Raji (cell line): ENCODE measurements around the gene REEP3.

Experiments used
- POLR2A ChIP-seq: IDR thresholded peaks from 2 replicates; pipeline ENCODE4 v1.6.1; 2011; ENCODE audit warnings: low read depth, low read length, control low read depth; ENCODE audit not compliant: insufficient read depth

Gene REEP3

DNA sequence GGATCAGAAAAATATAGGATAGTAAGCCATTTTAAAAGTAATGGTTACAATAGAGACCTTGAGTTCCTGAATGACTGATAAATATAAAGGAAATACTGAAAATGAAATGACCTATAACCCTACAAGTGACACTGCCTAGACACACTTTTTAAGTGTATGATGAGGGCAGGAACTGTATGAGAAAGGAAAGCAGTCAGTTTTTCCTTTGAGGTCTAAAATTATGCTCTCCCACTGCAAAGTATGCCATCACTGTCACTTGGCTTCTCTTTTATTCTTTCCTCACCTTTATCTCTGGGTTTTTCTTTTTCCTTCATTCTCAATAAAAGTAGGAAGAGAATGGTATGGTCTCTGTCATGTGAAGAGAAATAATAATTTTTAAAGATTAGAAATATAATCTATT is 13.5 kb downstream of the REEP3 start:
- no peak for TF ChIP-seq POLR2A

DNA sequence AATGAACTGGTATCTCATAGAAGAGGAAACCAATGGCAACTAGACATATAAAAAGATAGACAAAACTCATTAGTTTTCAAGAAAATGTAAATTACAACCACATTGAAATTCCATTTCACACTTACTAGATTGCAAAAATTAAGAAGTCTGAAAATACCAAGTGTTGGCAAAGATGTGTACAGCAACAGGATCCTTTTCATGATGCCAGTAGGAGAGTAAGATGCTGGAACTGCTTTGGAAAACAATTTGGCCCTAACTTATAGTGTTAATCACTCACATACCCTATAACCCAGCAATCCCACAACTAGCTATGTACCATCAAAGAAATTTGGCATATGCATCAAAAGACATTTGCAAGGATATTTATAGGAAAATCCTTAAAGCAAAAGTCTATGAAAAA is 15.5 kb downstream of the REEP3 start:
- TF ChIP-seq POLR2A: no peak

- TF ChIP-seq POLR2A: no peak
Measured at GRCh38 chr10:63537536-63537935, 16.3 kb downstream of the REEP3 start.

- TF ChIP-seq POLR2A: no peak
Measured at GRCh38 chr10:63539377-63539776, 18.2 kb downstream of the REEP3 start.

DNA sequence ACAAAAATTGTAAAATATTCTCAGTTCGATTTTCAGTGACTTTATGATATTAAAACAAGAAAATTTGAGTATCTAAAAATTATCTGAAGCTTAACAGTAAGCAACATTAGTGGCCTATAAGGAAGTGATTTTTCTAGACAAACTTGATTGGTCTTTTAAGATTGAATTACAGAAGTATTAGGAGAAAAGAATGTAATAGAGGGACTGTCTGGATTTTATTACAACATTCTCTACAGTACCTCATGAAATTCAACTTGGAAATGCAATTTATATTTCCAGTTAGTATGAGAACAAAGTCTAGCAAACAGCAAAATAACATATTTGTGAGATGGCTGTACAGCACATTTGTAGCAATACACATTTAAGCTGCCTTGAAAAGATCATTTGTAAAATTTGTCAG is 18.8 kb downstream of the REEP3 start:
- TF ChIP-seq POLR2A: no peak

GRCh38 chr10:63542835-63543575 is 21.8 kb downstream of the REEP3 start:
- TF ChIP-seq POLR2A: no peak

GRCh38 chr10:63543576-63543962 is 22.4 kb downstream of the REEP3 start:
- no peak for TF ChIP-seq POLR2A

DNA sequence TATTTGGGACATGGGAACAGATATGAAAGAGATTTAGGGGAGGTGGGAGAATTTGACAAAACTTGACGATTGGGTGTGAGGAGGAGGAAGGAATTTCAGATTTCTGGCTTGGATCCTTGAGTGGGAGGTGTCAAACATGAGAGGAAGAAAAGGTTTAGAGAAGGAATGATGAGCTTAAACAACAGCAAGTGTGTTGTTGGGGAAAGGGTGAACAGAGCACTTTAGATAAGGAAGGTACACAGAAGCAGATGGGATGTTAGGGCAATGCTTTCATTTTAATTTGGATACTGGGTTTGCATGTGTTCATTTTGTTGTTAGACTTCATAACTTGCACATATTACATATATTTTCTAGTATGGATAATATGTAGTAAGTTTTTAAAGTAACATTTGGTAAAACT is 23.2 kb downstream of the REEP3 start:
- TF ChIP-seq POLR2A: no peak

- no peak for TF ChIP-seq POLR2A
Measured at GRCh38 chr10:63547628-63548360, 26.6 kb downstream of the REEP3 start.

GRCh38 chr10:63548860-63549259 is 27.7 kb downstream of the REEP3 start:
- TF ChIP-seq POLR2A: no peak

DNA sequence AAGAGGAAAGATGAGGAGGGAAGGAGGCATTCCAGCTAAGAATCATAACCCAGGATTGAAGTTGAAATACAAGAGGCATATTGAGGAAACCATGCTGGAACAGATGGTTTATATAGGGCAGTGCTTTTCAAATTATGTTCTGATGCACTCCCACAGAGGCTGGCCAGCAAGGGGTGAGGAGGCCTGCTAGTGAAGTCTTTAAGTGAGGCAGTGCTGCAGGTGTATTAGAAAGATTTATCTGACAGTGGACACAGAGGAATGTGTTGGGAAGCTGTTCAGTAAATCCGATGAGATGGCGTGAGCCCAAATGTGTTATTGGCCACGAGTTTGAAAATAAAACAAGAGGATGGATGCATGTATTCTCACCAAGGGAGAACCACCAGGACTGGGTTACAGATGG is 28.6 kb downstream of the REEP3 start:
- TF ChIP-seq POLR2A: no peak

DNA sequence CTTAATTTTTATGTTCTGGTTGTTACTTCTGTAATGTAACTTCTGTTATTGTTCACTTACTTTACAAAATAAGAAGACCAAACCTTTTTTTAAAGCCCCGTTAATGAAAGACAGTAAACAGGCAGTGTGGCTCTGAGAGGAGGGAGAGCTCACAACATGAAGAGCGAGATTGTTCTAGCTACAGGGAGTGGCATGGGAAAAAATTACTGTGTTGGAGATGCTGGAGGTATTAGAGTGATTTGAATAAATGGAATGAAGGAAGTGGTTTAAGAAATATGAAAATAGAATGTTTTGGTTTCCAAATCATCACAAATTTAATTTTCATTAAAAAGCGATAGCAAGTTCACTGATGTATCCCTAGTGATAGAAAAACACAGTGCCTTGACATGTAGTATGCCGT is 31.8 kb downstream of the REEP3 start:
- TF ChIP-seq POLR2A: no peak

DNA sequence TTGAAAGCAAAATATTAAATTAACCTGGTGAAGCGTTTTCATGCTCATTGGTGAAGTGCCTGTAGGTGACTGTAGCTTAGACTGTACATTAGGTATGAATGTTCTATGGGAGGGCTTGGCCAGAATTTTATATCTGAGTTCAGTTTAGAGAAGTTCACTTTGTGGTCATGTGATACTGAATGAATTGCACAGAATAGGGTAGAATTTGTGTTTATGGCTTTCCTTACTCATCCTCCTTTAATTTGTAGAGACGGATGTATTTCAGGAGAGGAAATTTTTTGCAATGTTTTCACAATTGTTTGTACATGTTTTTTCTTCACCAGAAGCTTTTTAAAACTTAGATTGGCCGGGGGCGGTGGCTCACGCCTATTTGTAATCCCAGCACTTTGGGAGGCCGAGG is 32.3 kb downstream of the REEP3 start:
- no peak for TF ChIP-seq POLR2A

DNA sequence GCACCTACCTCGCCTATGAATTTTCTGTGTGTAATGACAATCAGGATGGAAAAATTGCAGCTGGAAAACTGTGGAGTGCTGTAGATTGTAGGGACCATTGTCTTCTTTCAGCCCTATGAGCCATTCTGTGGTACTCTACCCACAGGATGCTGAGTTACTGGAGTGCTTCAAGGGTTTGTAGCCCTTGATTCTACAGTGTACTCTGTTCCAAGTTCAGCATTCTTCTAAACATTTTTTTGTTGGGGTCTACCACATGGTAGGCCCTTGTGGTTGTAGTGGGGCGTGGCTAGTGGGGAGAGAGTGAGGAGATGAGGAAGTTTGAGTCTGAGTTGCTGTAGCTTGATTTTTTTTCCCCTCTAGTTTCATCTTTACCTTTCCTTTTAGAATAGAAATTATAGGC is 33.5 kb downstream of the REEP3 start:
- no peak for TF ChIP-seq POLR2A

- TF ChIP-seq POLR2A: no peak
Measured at GRCh38 chr10:63555330-63555729, 34.1 kb downstream of the REEP3 start.

DNA sequence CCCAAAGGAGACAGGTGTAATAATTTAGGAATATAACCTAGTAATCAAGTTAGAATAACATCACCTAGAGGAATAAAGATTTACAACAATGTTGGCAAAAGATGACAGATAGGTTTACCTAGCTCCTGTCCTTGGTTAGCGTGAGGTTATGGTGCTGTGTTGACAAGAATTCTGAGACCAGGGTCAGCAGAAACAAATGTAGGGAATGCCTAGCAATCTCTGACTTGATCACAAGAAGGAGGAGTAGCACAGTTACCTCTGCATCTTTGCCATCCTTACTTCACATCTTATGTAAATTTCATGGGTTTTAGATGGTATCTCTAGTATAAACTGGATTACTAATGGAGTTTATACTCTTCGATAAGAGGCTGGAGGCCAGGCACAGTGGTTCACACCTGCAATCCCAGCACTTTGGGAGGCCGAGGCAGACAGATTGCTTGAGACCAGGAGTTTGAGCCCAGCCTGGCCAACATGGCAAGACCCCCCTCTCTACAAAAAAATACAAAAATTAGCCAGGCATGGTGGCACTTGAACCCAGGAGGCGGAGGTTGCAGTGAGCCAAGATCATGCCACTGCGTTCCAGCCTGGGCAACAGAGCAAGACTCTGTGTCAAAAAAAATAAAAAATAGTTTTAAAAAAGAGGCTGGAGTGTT is 37.1 kb downstream of the REEP3 start:
- no peak for TF ChIP-seq POLR2A
